Middle frontal gyrus (tissue), 1 donor: ENCODE results near the gene RAD51C.
"Not testable (repeated sequence)": the region's sequence is repeated elsewhere in the genome, so short reads cannot be mapped to it uniquely, and the experiment has no call there.

ENCODE experiments used
- DNase-seq: peaks from one replicate; pipeline ENCODE4 v3.0.0-alpha.2; 2015; ENCODE audit warnings: low spot score; ENCODE audit errors: extremely low spot score

The RAD51C gene

GRCh38 chr17:58684003-58684402 lies 8.4 kb upstream of the RAD51C start:
- DNase-seq = no peak

GRCh38 chr17:58684462-58684861 lies 7.9 kb upstream of the RAD51C start:
- DNase-seq = not testable (repeated sequence)

GRCh38 chr17:58686980-58687379 lies 5.4 kb upstream of the RAD51C start:
- no peak for DNase-seq

GRCh38 chr17:58688521-58688920 lies 3.9 kb upstream of the RAD51C start:
- DNase-seq = no peak

GRCh38 chr17:58690033-58690432 lies 2.4 kb upstream of the RAD51C start:
- DNase-seq = not testable (repeated sequence)

GRCh38 chr17:58691701-58692238 lies 632 bp upstream of the RAD51C start, which contains the start of gene TEX14:
TSS of gene TEX14 (minus strand) at chr17:58692045. CDS start at chr17:58652001, 40,044 bp downstream.
- no peak for DNase-seq

- DNase-seq = no peak
These were observed 806 bp downstream of the RAD51C start for GRCh38 chr17:58693208-58693607.

- DNase-seq = no peak
These were observed 1.3 kb downstream of the RAD51C start for GRCh38 chr17:58693751-58694150.

GRCh38 chr17:58694302-58694701 lies 1.9 kb downstream of the RAD51C start:
- DNase-seq = no peak

GRCh38 chr17:58694826-58695225 lies 2.4 kb downstream of the RAD51C start:
- no peak for DNase-seq

GRCh38 chr17:58699771-58700170 lies 7.4 kb downstream of the RAD51C start:
- no peak for DNase-seq

GRCh38 chr17:58702045-58702476 lies 9.7 kb downstream of the RAD51C start:
- no peak for DNase-seq

- no peak for DNase-seq
These were observed 10.3 kb downstream of the RAD51C start for GRCh38 chr17:58702708-58703107.

GRCh38 chr17:58703137-58703915 lies 10.9 kb downstream of the RAD51C start:
- DNase-seq = no peak

GRCh38 chr17:58703916-58704286 lies 11.5 kb downstream of the RAD51C start:
- DNase-seq = no peak

GRCh38 chr17:58706351-58707140 lies 14.1 kb downstream of the RAD51C start:
- DNase-seq = no peak

- DNase-seq = peak; percentile 17
These were observed 18.6 kb downstream of the RAD51C start for GRCh38 chr17:58710948-58711552.

- DNase-seq = no peak
These were observed 29.9 kb downstream of the RAD51C start for GRCh38 chr17:58722274-58722673.

GRCh38 chr17:58722696-58723095 lies 30.3 kb downstream of the RAD51C start:
- DNase-seq = no peak

GRCh38 chr17:58728798-58729197 lies 36.4 kb downstream of the RAD51C start:
- DNase-seq = no peak

- no peak for DNase-seq
These were observed 38.5 kb downstream of the RAD51C start for GRCh38 chr17:58730937-58731336.

- no peak for DNase-seq
These were observed 41.6 kb downstream of the RAD51C start for GRCh38 chr17:58734040-58734439.
